Activated CD8-positive, alpha-beta memory T cell treated with anti-CD3 and anti-CD28 coated beads for 4 hours (primary cell): Measurements from ENCODE around the gene GTF3A.

Source experiments
- DNase-seq, 2 donors: peaks; one replicate each; pipeline ENCODE4 v3.0.0-alpha.2; 2020; ENCODE audit warnings: low read depth in 2 of 2

The GTF3A gene

DNA sequence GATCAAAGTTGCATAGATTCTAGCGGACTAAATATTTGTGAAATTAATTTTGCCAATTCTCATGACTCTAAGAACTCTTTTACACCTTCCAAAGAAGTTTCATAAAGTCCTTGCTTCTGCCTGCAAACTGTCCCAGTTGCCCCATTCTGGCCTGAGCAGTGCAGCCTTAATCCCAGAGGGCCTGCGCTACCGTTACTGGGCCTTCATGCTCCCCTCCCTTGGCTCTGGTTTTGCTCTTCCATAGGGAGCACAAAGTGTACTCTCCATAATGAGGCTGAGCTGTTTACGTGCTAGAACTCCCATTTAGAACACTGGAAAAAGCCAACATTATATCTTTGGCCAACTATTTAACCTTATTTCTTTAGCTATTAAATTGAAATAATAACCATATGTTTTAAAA lies 23.9 kb downstream of the GTF3A start:
- no peak for DNase-seq

- no peak for DNase-seq
These were observed 24.7 kb downstream of the GTF3A start for GRCh38 chr13:27449081-27449603.

DNA sequence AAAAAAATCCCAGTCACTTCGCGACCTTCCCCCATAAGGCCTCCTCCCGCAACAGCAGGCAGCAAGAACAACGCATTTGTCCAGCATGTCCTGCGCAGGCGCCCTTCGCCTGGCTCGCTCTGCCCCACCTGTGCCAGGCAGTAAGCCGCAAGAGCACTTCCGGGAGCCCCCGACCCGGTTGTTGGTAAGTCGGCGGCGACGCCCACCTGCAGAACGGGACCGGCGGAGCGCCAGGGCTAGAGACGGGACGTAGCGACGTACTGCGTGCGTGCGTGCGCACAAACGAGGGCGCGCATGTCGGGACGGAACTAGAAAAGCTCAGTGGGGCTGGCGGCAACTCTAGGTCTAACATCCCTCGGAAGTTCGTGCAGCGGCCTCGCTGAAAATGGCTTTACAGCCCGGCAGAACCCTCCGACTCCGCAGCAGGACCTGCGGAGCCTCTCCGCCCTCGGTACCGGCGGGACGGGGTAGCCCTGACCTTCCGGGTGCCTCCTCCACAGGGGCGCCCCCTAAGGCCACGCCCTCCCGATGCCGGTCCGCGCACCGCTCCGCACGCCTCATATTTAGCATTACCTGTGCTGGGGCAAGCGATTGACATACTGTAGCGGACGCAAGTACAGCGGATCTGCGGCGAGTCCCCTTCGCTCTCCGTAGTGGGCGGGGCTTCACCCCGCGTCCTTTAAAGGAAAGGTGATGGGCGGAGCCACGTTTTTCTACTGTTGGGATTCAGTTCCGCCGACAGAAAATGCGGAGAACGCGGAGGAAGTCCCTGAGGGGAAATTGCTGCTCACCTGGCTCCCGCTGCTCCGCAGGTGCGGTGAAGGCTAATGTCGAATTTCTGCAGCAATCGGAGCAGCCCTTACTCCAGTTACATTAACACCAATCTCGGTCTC lies 25.8 kb downstream of the GTF3A start, which contains the start of gene MTIF3:
Gene MTIF3 (minus strand): TSS at position 629 of the 893 bp plus-strand sequence. CDS start 10,116 bp downstream, outside the sequence.
- DNase-seq: peak; percentile 91 to 94

DNA sequence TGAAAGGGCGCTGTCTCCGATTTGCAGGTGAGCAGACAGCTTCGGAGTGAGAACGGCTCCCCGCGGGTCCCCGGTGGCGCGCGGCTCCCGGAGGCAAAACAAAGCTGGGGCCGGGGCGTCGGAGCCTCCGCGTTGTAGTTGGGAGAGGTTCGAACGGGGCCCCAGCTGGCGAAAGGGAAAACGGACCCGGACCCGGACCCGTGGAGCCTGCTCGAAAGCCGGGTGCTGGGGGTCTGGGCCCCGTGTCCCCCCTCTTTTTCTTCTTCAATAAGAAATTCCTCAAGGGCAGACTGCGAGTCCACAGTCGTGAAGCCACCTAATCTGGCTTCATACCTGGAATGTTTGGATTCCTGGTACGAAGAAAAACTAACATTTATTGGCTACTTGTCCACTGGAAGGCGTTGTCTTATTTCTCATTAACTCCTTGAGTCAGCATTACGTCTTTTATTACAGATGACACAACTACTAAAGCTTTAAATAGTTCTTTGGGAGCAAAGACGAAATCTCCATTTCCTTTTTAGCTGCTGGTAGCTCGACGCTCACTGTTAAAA lies 26.6 kb downstream of the GTF3A start:
- DNase-seq: no peak

GRCh38 chr13:27455331-27455855 lies 31.0 kb downstream of the GTF3A start:
- DNase-seq: no peak

DNA sequence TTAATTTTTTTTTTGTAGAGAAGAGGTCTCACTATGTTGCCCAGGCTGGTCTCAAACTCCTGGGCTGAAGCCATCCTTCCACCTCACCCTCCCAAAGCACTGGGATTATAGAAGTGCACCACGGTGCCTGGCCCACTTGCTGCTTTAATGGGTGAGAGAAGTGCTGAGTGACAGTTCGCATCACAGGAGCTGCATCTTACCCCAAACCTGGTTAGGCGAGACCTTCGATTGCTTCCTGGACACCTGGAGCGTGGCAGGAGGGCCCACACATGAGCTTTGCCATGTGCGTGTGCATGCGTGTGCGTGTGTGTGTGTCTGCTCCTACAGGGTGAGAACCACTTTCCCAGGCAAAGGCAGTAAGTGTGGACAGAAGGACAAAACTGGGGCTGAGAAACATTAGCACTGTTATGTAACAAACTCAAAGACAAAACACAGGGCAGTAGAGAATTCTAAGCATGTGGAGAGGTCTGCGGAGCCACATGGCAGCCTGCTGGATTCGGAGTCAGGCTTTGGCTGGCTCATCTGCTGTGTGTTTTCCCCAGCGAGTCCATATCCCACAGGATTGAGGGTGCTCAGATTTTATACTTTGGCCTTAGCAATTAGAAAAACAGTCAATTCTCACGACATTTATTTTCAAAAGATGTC lies 37.6 kb downstream of the GTF3A start:
- no peak for DNase-seq

DNA sequence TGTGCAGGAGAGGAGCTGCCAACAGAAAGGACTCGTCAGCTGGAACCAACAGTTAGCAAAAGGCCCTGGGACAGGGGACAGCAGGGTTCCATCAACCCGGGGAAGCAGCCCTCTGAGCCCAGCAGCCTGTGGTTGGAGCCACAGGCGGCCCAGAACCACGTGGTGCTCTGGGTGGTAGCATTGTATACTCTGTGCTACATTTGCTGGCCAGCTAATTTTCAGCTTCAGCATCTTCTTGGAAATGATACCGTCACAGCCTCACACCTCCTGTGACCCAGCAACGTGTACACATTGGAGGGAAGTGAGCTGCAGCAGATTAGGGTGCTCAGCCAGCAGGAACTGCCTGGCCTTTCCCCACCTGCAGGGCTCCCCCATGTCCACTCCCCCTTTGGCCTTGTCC lies 39.1 kb downstream of the GTF3A start:
- DNase-seq: no peak

GRCh38 chr13:27465611-27466010 lies 41.2 kb downstream of the GTF3A start:
- no peak for DNase-seq

DNA sequence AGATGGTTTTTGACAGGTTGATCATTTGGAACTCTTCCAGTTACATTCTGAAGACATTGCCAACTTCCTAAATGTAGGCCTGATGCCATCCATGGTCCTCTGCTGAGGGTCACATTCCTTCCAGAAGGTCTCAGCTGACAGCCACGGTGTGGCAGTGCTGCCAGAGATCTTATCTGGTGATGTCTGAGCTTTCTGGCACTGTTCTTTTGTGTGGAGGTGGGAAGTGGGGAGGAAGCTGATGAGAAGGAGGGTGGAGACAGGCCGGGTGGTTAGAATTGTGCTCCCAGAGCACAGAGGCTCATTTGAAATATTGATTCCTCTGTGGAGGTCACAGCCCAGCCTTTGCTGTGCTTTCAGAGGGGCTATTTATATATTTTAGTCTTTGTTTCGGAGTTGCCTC lies 42.1 kb downstream of the GTF3A start:
- no peak for DNase-seq

- DNase-seq: no peak
These were observed 45.8 kb downstream of the GTF3A start for GRCh38 chr13:27470075-27470820.

- no peak for DNase-seq
These were observed 48.0 kb downstream of the GTF3A start for GRCh38 chr13:27472441-27472840.

GRCh38 chr13:27472941-27473340 lies 48.5 kb downstream of the GTF3A start:
- DNase-seq: no peak

GRCh38 chr13:27474751-27475268 lies 50.4 kb downstream of the GTF3A start:
- no peak for DNase-seq

DNA sequence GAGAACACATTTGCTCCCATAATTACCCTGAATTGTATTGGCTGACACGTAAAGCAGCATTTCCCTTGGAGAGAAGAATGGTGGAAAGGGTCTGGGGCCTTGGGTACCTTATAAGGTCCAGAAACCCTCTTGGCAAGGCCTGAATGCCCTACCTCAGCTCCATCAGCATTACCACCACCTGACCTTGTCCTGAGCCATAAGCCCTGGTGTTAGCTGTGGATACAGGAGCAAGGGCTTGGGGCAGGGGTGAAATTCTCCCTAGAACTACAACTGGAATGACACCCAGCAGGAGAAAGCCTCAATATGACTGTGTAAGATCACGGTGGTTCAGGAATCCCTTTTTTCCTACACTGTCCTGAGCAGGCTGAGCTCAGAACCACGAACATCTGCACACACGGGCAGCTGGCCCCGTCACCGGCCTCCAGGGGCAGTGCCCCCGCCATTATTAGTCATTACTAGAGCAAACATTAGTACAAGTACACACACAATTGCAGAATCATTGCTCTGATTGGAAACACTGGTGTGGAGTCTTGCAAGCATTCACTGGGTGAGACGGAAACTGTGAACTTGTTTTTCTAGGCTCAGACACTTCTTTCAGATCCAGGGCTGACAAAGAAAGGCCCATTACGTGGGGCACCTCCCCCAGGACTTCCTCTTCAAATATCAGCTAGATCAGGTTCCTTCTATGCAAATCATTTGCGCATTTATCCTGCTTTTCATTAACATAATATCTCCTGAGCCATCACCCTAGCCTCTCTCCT lies 52.7 kb downstream of the GTF3A start:
- no peak for DNase-seq

DNA sequence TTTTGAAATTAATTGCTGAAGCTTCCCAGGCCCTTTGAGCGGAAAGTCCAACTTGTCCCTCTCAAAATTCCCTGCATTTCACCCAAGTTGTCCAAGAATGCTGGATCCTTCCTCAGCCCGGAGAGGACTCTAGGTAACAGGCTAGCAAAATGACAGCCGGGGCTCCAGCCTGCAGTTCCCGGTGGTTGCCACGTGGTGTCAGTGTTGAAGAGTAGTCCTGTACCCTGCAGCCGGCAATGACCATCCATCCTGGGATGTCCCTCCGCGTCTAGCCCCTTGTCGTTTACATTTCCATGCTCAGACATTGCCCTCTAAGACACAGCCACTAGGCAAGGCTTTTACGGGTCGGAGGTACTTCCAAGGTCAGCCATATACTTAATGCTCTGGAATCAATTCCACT lies 57.3 kb downstream of the GTF3A start:
- DNase-seq: no peak

GRCh38 chr13:27482983-27483382 lies 58.6 kb downstream of the GTF3A start:
- no peak for DNase-seq

- no peak for DNase-seq
These were observed 59.0 kb downstream of the GTF3A start for GRCh38 chr13:27483421-27483820.
